Mucosa of stomach (tissue), 1 donor: Measurements from ENCODE around the gene DENND2C.

Experiments used
- H3K27me3 ChIP-seq: one replicate; pipeline ENCODE4 v1.7.0; 2013; ENCODE audit warnings: mild to moderate bottlenecking, low read length; ENCODE audit not compliant: control insufficient read depth, insufficient read depth
- H3K36me3 ChIP-seq: one replicate; pipeline ENCODE4 v1.7.0; 2013; ENCODE audit warnings: low read length; ENCODE audit not compliant: control insufficient read depth, insufficient read depth
- H3K4me1 ChIP-seq: one replicate; pipeline ENCODE4 v1.7.0; 2013; ENCODE audit warnings: mild to moderate bottlenecking, low read length; ENCODE audit not compliant: control insufficient read depth, insufficient read depth
- H3K4me3 ChIP-seq: one replicate; pipeline ENCODE4 v1.7.0; 2013; ENCODE audit warnings: low read length
- H3K9ac ChIP-seq: one replicate; pipeline ENCODE4 v1.7.0; 2013; ENCODE audit warnings: mild to moderate bottlenecking, low read length, moderate library complexity
- H3K9me3 ChIP-seq: one replicate; pipeline ENCODE4 v1.7.0; 2013; ENCODE audit warnings: mild to moderate bottlenecking, low read length, moderate library complexity; ENCODE audit not compliant: control insufficient read depth
- donor health status: Pancreatic carcinoma.

The DENND2C gene

DNA sequence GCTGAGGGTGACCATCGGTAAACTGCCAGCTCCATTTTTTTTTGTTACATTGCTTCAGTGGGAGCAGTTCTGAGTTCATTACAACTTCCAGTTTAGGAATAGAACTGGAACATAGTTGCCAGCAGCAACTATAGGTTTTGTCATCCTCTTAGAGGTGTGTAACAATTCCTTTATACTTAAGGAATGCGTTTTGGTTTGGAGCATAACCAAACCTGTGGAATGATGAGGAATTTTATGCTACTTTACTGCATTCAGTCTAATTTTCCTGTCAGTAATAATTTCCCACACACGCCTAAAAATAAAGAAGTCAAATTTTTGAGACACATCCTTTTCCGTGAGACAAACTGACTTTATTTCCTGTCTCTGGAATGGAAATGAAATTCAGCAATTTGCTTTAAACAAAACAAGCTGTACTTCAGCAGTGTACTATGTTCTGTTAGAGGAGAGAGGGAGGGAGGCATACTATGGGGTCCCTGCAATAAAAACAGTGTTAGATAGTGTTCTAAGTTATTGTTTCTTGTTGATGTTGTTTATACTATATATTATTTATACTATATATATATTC, 30.3 kb upstream of the DENND2C start:
- Histone ChIP-seq H3K9me3 (no peaks in the 10 kb centered on the region), H3K9ac (no peak overlapping the region), H3K27me3 (no peaks in the 10 kb centered on the region)

DNA sequence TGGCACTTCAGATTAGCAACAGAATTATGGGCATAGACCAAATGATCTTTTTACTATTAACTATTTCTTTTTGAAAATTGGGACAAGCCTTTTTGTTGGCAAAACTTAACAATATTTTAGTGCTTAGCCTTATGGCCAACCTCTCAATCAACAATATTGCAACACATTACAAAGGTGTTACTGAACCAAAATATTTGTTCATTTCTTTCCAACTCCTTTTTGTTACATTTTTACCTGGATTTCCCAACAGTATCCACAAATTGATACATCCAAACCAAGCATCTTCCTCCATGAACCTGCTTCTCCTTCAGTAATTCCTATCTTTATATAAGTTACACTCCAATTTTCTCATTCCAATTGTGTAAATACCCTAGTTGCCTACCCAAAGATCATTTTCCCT, 27.0 kb upstream of the DENND2C start:
- Histone ChIP-seq H3K9ac (no peak overlapping the region), H3K4me3 (no peak overlapping the region), H3K36me3 (no peaks in the 10 kb centered on the region), H3K4me1 (no peaks in the 10 kb centered on the region), H3K27me3 (no peaks in the 10 kb centered on the region), H3K9me3 (no peaks in the 10 kb centered on the region)

More for the DNA sequence above, 30.3 kb upstream of the DENND2C start:
- Histone ChIP-seq H3K36me3 (no peaks in the 10 kb centered on the region), H3K4me3 (no peak overlapping the region), H3K4me1 (no peaks in the 10 kb centered on the region)

DNA sequence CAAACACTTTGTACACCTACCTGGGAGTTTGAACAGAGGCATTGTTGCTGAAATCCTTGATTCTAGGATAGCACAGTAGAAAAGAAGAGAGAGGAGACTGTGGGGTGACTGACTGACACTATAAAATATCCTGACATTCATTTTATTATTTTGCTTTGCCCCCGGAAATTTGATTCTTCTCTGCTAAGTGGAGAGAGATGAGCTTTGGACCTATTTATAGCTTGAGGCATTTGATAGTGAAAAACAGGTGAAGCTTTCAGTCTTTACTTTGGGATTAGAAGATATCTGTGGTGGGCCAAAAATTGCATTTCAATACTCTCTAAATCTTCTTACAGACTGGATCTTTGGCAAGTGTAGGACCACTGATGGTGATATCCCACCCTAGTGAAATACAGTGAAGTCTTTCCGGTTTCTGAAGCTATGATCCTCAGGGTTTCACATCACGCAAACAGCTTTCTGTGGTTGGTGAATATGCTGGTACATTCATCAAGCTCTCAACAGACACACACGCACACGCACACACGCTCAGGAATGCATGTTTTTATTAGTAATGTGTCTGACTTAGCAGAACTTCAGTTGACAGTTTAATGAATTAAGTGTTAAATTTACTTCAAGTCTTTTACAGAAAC, 25.7 kb upstream of the DENND2C start, which contains the start of gene AMPD1:
TSS of gene AMPD1 (minus strand) at position 117 of the 629 bp plus-strand sequence. CDS start at position 42, 75 bp downstream.
- Histone ChIP-seq H3K4me3 (no peak within 1 kb of the TSS), H3K4me1 (no peaks in the 10 kb centered on the region), H3K9me3 (no peaks in the 10 kb centered on the region), H3K36me3 (no peaks in the 10 kb centered on the region), H3K9ac (no peak within 1 kb of the TSS), H3K27me3 (no peaks in the 10 kb centered on the region)

DNA sequence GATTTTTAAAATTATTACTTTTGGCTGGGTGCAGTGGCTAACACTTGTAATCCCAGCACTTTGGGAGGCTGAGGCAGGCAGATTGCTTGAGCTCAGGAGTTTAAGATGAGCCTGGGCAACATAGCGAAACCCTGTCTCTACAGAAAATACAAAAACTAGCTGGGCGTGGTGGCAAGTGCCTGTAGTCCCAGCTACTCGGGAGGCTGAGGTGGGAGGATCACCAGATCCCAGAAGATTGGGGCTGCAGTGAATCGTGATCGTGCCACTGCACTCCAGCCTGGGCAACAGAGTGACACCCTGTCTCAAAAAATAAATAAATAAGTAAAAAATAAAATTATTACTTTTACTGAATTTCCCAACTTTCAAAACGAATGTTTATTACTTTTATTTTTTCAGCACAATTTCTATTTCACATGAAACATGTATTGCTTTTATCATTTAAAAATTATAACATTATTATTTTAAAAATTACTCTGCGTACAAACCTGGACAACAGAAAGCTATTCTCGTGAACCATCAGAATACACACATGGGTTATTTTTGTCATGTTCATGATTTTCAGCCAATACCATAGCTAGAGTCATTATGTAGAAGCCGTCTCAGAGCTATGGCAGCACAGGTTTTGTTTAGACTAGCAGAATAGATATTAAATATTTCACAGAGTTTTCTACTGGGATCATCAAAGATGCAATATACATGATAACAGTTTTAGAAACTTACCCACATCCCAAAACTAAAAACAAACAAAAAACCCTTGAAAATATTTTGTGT, 24.9 kb upstream of the DENND2C start:
- Histone ChIP-seq H3K4me3 (no peak overlapping the region), H3K27me3 (no peaks in the 10 kb centered on the region), H3K9ac (no peak overlapping the region)

DNA sequence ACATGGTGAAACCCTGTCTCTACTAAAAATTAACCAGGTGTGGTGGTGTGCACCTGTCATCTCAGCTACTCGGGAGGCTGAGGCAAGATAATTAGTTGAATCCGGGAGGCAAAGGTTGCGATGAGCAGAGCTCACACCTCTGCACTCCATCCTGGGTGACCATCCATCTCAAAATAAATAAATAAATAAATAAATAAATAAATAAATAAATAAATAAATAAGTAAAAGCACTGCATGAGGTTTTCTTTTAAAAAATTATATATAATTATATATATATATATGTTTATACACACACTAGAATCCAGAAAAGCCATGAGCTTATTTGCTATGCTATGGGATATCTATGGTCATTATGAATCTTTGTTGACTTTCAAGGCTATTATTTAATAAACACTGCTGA, 23.1 kb upstream of the DENND2C start:
- H3K4me1 ChIP-seq, result no peaks in the 10 kb centered on the region
- H3K4me3 ChIP-seq, result no peak overlapping the region
- H3K9ac ChIP-seq, result no peak overlapping the region
- no peaks in the 10 kb centered on the region for H3K27me3 ChIP-seq
- no peaks in the 10 kb centered on the region for H3K9me3 ChIP-seq
- no peaks in the 10 kb centered on the region for H3K36me3 ChIP-seq

More for the DNA sequence above, 24.9 kb upstream of the DENND2C start:
- no peaks in the 10 kb centered on the region for H3K4me1 ChIP-seq
- H3K9me3 ChIP-seq, result no peaks in the 10 kb centered on the region
- no peaks in the 10 kb centered on the region for H3K36me3 ChIP-seq

DNA sequence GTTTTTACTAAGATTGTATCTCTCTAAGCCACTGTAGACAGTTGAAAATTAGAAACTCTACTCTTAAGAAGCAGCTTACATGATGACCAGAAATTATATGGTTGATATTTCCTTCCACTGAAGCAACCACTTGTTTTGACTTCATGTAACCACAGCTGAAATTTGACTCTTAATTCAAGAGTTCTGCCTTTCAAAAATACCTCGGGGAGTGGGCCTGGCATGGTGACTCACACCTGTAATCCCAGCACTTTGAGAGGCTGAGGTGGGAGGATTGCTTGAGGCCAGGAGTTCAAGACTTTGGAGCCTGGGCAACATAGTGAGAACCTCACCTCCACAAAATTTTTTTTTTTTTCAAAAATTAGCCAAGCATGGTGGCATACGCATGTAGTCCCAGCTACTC, 21.2 kb upstream of the DENND2C start:
- no peak overlapping the region for H3K9ac ChIP-seq
- no peaks in the 10 kb centered on the region for H3K27me3 ChIP-seq
- H3K36me3 ChIP-seq, result no peaks in the 10 kb centered on the region
- H3K4me1 ChIP-seq, result no peaks in the 10 kb centered on the region
- no peak overlapping the region for H3K4me3 ChIP-seq
- no peaks in the 10 kb centered on the region for H3K9me3 ChIP-seq

DNA sequence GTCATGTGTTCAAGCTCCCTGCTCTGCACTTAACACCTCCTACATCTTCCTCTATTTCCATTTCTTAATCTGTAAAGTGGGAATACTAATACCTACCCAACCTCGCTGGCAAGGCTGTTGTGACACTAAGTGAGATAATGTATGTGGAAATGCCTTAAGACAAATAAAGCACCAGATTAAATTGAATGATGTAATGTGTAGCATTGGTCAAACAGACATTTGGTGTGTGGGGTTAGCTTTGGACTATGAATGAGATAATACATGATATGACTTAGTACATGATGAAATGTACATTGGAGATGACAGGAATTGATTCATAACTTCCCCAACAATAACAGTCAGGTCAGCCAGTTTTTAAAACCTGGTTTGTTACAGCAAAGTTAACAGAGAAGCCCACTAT, 20.3 kb upstream of the DENND2C start:
- Histone ChIP-seq H3K9me3 (no peaks in the 10 kb centered on the region), H3K4me3 (no peak overlapping the region), H3K36me3 (no peaks in the 10 kb centered on the region), H3K4me1 (no peaks in the 10 kb centered on the region), H3K27me3 (no peaks in the 10 kb centered on the region), H3K9ac (no peak overlapping the region)

DNA sequence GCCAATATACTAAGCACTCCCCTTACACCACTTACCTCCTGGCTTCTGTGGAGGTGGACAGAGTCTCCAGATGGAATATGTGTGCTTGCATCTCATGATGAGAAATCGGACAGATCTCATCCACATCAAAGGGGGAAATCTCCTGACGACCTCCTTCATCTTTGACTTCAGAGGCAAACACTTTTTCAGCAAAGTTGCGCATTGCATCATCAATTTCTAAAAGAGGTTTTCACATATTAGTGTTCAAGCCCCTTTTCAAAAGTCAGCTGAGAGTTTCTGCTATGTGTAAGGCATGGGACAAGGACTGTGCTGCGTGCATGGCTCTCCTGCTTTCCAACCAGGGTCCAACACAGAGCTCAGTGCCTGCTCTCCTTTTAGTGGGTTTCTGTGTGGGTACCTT, 18.7 kb upstream of the DENND2C start:
- no peaks in the 10 kb centered on the region for H3K27me3 ChIP-seq
- no peak overlapping the region for H3K9ac ChIP-seq
- no peaks in the 10 kb centered on the region for H3K36me3 ChIP-seq
- no peak overlapping the region for H3K4me3 ChIP-seq
- H3K4me1 ChIP-seq, result no peaks in the 10 kb centered on the region
- no peaks in the 10 kb centered on the region for H3K9me3 ChIP-seq

DNA sequence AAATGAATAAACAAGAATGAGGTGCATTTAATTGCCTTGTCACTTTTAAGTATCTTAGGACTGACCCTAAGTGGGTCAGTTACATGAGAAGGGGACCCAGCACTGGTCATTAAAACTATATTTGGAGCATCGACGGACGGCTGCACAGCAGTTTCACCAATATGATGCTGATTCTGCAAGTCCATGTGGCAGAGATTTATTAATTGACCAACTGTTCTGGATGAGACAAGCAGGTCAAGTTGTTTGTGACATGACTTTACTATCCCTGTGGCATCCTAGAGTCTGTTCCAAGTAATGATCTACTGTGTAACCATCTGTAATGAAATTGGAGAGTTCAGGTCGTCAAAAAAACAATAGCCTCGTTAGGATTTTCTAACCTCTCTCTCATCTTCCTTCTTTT, 16.0 kb upstream of the DENND2C start:
- no peak overlapping the region for H3K4me3 ChIP-seq

DNA sequence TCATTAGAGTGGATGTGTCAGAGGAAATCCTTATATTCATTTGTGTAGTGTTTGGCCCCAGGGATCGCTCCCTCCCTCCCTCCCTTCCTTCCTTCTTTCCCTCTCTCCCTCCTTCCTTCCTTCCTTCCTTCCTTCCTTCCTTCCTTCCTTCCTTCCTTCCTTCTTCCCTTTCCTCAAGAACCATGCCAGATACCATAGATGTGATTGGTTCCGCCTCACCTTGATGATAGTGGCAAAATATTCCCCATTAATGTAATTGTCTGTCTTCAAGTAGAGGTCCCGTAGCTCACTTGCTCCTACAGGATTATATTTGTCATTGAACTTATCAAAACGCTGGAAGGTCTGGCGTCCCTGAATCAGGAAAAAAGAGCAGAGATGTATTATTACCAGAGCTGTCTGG, 7.8 kb upstream of the DENND2C start:
- H3K36me3 ChIP-seq, result no peaks in the 10 kb centered on the region
- no peaks in the 10 kb centered on the region for H3K27me3 ChIP-seq
- H3K9ac ChIP-seq, result no peak overlapping the region
- no peaks in the 10 kb centered on the region for H3K4me1 ChIP-seq
- no peaks in the 10 kb centered on the region for H3K9me3 ChIP-seq
- no peak overlapping the region for H3K4me3 ChIP-seq

More for the DNA sequence above, 16.0 kb upstream of the DENND2C start:
- Histone ChIP-seq H3K27me3 (no peaks in the 10 kb centered on the region), H3K9me3 (no peaks in the 10 kb centered on the region), H3K4me1 (no peaks in the 10 kb centered on the region), H3K36me3 (no peaks in the 10 kb centered on the region), H3K9ac (no peak overlapping the region)

DNA sequence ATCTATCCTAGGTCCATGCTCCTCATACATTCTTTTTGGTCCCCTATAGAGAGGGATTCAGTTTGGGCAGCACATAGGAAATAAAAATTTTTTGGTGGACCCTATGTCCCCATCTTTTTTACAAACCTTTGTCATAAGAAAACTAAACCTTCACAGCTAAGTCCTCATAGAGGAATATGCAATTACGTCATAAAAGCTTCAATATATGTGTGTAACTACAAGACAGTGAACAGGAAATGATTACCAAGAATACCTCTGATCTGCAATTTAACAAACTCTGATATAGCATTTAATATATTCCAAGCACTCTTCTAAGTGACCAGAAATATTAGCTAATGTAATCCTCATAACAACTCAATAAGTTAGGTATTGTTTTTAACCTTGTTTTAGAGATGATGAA, 6.3 kb upstream of the DENND2C start:
- no peak overlapping the region for H3K4me3 ChIP-seq

DNA sequence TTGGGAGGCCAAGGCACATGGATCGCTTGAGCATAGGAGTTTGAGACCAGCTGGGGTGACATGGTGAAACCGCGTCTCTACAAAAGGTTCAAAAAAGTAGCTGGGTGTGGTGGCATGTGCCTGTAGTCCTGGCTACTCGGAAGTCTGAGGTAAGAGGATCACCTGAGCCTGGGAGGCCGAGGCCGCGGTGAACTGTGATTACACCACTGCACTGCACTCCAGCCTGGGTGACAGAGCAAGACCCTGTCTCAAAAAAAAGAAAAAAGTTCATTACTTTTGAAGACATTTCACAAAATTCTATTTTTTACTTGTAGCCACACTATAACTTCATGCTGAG, 2.1 kb upstream of the DENND2C start:
- Histone ChIP-seq H3K9me3 (no peaks in the 10 kb centered on the region), H3K9ac (no peak overlapping the region), H3K4me1 (no peaks in the 10 kb centered on the region), H3K36me3 (no peaks in the 10 kb centered on the region), H3K27me3 (no peaks in the 10 kb centered on the region), H3K4me3 (no peak overlapping the region)

More for the DNA sequence above, 6.3 kb upstream of the DENND2C start:
- no peaks in the 10 kb centered on the region for H3K36me3 ChIP-seq
- no peaks in the 10 kb centered on the region for H3K9me3 ChIP-seq
- no peaks in the 10 kb centered on the region for H3K4me1 ChIP-seq
- H3K27me3 ChIP-seq, result no peaks in the 10 kb centered on the region
- H3K9ac ChIP-seq, result no peak overlapping the region
